Measurements from ENCODE around the gene PGBD5.

Gene PGBD5

GRCh38 chr1:230377324-230377723 is 48.8 kb downstream of the PGBD5 start:
- no peak for DNase-seq (ENCODE audit: low read depth in 2 of 2)

- no peak for DNase-seq (ENCODE audit: low read depth in 2 of 2)
Measured at GRCh38 chr1:230376296-230376695, 49.8 kb downstream of the PGBD5 start.

GRCh38 chr1:230375780-230376179 is 50.4 kb downstream of the PGBD5 start:
- DNase-seq (ENCODE audit: low read depth in 2 of 2): no peak

- no peak for DNase-seq (ENCODE audit: low read depth in 2 of 2)
Measured at GRCh38 chr1:230375147-230375546, 51.0 kb downstream of the PGBD5 start.

GRCh38 chr1:230371923-230372703 is 54.0 kb downstream of the PGBD5 start:
- no peak for DNase-seq (ENCODE audit: low read depth in 2 of 2)

- no peak for DNase-seq (ENCODE audit: low read depth in 2 of 2)
Measured at GRCh38 chr1:230370109-230370508, 56.0 kb downstream of the PGBD5 start.

GRCh38 chr1:230368871-230369270 is 57.3 kb downstream of the PGBD5 start:
- no peak for DNase-seq (ENCODE audit: low read depth in 2 of 2)

- DNase-seq (ENCODE audit: low read depth in 2 of 2): no peak
Measured at GRCh38 chr1:230368363-230368762, 57.8 kb downstream of the PGBD5 start.

GRCh38 chr1:230366504-230366915 is 59.6 kb downstream of the PGBD5 start:
- DNase-seq (ENCODE audit: low read depth in 2 of 2): no peak

GRCh38 chr1:230365723-230366307 is 60.3 kb downstream of the PGBD5 start:
- DNase-seq (ENCODE audit: low read depth in 2 of 2): no peak

- DNase-seq (ENCODE audit: low read depth in 2 of 2): no peak
Measured at GRCh38 chr1:230362949-230363348, 63.2 kb downstream of the PGBD5 start.

- DNase-seq (ENCODE audit: low read depth in 2 of 2): no peak
Measured at GRCh38 chr1:230361941-230362340, 64.2 kb downstream of the PGBD5 start.

- DNase-seq (ENCODE audit: low read depth in 2 of 2): no peak
Measured at GRCh38 chr1:230359992-230360668, 66.0 kb downstream of the PGBD5 start.

GRCh38 chr1:230356869-230357794 is 69.0 kb downstream of the PGBD5 start:
- no peak for DNase-seq (ENCODE audit: low read depth in 2 of 2)

- DNase-seq (ENCODE audit: low read depth in 2 of 2): no peak
Measured at GRCh38 chr1:230356190-230356589, 69.9 kb downstream of the PGBD5 start.

GRCh38 chr1:230355594-230355993 is 70.5 kb downstream of the PGBD5 start:
- no peak for DNase-seq (ENCODE audit: low read depth in 2 of 2)

- DNase-seq (ENCODE audit: low read depth in 2 of 2): no peak
Measured at GRCh38 chr1:230355128-230355527, 71.0 kb downstream of the PGBD5 start.

GRCh38 chr1:230354005-230354404 is 72.1 kb downstream of the PGBD5 start:
- no peak for DNase-seq (ENCODE audit: low read depth in 2 of 2)

- no peak for DNase-seq (ENCODE audit: low read depth in 2 of 2)
Measured at GRCh38 chr1:230352537-230352936, 73.6 kb downstream of the PGBD5 start.

- DNase-seq (ENCODE audit: low read depth in 2 of 2): no peak
Measured at GRCh38 chr1:230351983-230352382, 74.1 kb downstream of the PGBD5 start.

- no peak for DNase-seq (ENCODE audit: low read depth in 2 of 2)
Measured at GRCh38 chr1:230351514-230351913, 74.6 kb downstream of the PGBD5 start.
